ENCODE measurements around the gene CABP7. TPM values are rescaled to one million over a fixed set of nuclear protein-coding genes. Genes with fewer than 3 reads are reported as not detected.

Gene CABP7
- total RNA-seq, 1 experiment from 2014 or later = not detected

DNA sequence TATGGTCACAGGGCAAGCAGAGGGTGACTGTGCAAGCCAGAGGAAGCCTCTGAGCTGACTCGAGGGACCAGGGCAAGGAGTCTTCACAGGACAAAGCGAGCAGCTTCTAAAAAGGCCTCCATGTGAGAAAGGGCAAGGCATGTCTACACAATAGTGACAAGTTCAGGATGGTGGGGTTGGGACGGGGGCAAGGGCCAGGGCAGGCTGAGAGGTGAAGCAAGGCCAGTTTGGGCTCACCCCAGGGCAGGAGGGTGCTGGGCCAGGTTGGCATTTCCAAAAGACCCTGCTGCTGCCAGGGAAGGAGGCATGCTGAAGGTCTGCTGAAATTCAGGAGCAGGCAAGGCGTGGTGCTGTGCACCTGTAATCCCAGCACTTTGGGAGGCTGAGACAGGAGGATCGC is 12.3 kb upstream of the CABP7 start:
- no peaks in the 10 kb centered on the region for H3K27me3 ChIP-seq (ENCODE audit: insufficient read depth, low read length)
- RAD21 ChIA-PET (ENCODE audit: low non-redundant PET in 1 of 2, low total read pairs in 2 of 2, uncharacterized antibody in 2 of 2, unreplicated experiment in 2 of 2) = no interaction called here
- no peak for ATAC-seq

More for the DNA sequence above, 12.3 kb upstream of the CABP7 start:
- Histone ChIP-seq H2AFZ (ENCODE audit: low read depth, low read length, poor library complexity, severe bottlenecking) (no peak overlapping the region), H3K36me3 (ENCODE audit: control insufficient read depth in 1 of 2, insufficient read depth in 2 of 2, low read length in 2 of 2) (no peaks in the 10 kb centered on the region), H3K27ac (ENCODE audit: low read depth, low read length) (no peak overlapping the region), H3K9ac (ENCODE audit: low read length) (no peak overlapping the region), H3K9me2 (ENCODE audit: insufficient read depth) (no peaks in the 10 kb centered on the region), H3K79me2 (ENCODE audit: insufficient read depth, low read length) (no peaks in the 10 kb centered on the region), H3K9me3 (ENCODE audit: control insufficient read depth in 1 of 2, insufficient read depth in 1 of 2, low read depth in 1 of 2, low read length in 2 of 2) (no peaks in the 10 kb centered on the region), H3K4me3 (replicated peaks in 1 of 2; ENCODE audit: low read depth in 1 of 2, low read length in 2 of 2) (no peak overlapping the region), H3K4me2 (ENCODE audit: low read length) (no peak overlapping the region), H4K20me1 (ENCODE audit: insufficient read depth) (no peaks in the 10 kb centered on the region), H3K4me1 (ENCODE audit: control insufficient read depth in 1 of 2, insufficient read depth in 2 of 2, low read length in 2 of 2) (peaks cover 12 to 13% of the 10 kb centered on the region in 2 experiments)
- DNase-seq (ENCODE audit: low read depth, low spot score) = no peak
- BruUV-seq (replicated peaks) = no TSS peak
- intact Hi-C loops (cut with micrococcal nuclease) = no loop called here
- ChIA-PET POLR2A (no interaction called here), CTCF (no interaction called here)
- TF ChIP-seq TCF7L2 (IDR thresholded peaks at IDR 0.05; ENCODE audit: borderline replicate concordance, extremely low read depth, insufficient read depth, insufficient read length) = no peak
- no peak for TF ChIP-seq ZFX (IDR thresholded peaks at IDR 0.05)
- TF ChIP-seq, protein P1, sequence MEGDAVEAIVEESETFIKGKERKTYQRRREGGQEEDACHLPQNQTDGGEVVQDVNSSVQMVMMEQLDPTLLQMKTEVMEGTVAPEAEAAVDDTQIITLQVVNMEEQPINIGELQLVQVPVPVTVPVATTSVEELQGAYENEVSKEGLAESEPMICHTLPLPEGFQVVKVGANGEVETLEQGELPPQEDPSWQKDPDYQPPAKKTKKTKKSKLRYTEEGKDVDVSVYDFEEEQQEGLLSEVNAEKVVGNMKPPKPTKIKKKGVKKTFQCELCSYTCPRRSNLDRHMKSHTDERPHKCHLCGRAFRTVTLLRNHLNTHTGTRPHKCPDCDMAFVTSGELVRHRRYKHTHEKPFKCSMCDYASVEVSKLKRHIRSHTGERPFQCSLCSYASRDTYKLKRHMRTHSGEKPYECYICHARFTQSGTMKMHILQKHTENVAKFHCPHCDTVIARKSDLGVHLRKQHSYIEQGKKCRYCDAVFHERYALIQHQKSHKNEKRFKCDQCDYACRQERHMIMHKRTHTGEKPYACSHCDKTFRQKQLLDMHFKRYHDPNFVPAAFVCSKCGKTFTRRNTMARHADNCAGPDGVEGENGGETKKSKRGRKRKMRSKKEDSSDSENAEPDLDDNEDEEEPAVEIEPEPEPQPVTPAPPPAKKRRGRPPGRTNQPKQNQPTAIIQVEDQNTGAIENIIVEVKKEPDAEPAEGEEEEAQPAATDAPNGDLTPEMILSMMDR (IDR thresholded peaks at IDR 0.05 in 2 of 3, conservative IDR thresholded peaks at IDR 0.05 in 1 of 3; ENCODE audit: borderline replicate concordance in 1 of 3, insufficient read depth in 1 of 3, low read depth in 2 of 3, low read length in 2 of 3) = no peak
- TF ChIP-seq, protein P2, sequence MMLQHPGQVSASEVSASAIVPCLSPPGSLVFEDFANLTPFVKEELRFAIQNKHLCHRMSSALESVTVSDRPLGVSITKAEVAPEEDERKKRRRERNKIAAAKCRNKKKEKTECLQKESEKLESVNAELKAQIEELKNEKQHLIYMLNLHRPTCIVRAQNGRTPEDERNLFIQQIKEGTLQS (IDR thresholded peaks at IDR 0.05) = no peak
- TF ChIP-seq POLR2AphosphoS5 (IDR thresholded peaks at IDR 0.05; ENCODE audit: low read depth, low read length) = no peak
- TF ChIP-seq POLR2A (IDR thresholded peaks at IDR 0.05; ENCODE audit: borderline replicate concordance, extremely low read depth, insufficient read depth, insufficient read length) = no peak
- TF ChIP-seq JUND (IDR thresholded peaks at IDR 0.05) = no peak
- no peak for TF ChIP-seq EGR1 (IDR thresholded peaks at IDR 0.05; ENCODE audit: low read depth)
- no peak for TF ChIP-seq SIN3A (IDR thresholded peaks at IDR 0.05; ENCODE audit: low read depth)
- TF ChIP-seq, protein P3, sequence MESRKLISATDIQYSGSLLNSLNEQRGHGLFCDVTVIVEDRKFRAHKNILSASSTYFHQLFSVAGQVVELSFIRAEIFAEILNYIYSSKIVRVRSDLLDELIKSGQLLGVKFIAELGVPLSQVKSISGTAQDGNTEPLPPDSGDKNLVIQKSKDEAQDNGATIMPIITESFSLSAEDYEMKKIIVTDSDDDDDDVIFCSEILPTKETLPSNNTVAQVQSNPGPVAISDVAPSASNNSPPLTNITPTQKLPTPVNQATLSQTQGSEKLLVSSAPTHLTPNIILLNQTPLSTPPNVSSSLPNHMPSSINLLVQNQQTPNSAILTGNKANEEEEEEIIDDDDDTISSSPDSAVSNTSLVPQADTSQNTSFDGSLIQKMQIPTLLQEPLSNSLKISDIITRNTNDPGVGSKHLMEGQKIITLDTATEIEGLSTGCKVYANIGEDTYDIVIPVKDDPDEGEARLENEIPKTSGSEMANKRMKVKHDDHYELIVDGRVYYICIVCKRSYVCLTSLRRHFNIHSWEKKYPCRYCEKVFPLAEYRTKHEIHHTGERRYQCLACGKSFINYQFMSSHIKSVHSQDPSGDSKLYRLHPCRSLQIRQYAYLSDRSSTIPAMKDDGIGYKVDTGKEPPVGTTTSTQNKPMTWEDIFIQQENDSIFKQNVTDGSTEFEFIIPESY (IDR thresholded peaks at IDR 0.05; ENCODE audit: extremely low read depth, insufficient replicate concordance, low read length) = no peak
- TF ChIP-seq RAD21 (IDR thresholded peaks at IDR 0.05; ENCODE audit: low read depth) = no peak
